IPS-18a (cell line): ENCODE measurements around the gene RHOBTB1.
"Not testable (repeated sequence)": the region's sequence is repeated elsewhere in the genome, so short reads cannot be mapped to it uniquely, and the experiment has no call there.

ENCODE experiments used
- H3K27ac ChIP-seq: one replicate; pipeline ENCODE4 v1.5.1; 2013; ENCODE audit warnings: low read length
- H3K27me3 ChIP-seq: one replicate; pipeline ENCODE4 v1.6.1; 2013; ENCODE audit warnings: mild to moderate bottlenecking, low read length; ENCODE audit not compliant: control insufficient read depth, insufficient read depth
- H3K36me3 ChIP-seq: one replicate; pipeline ENCODE4 v1.6.1; 2013; ENCODE audit warnings: low read depth, low read length; ENCODE audit not compliant: control insufficient read depth
- H3K4me1 ChIP-seq: one replicate; pipeline ENCODE4 v1.6.1; 2013; ENCODE audit warnings: low read depth, low read length; ENCODE audit not compliant: control insufficient read depth
- H3K4me3 ChIP-seq: one replicate; pipeline ENCODE4 v1.5.1; 2013; ENCODE audit warnings: low read length
- H3K9ac ChIP-seq: one replicate; pipeline ENCODE4 v1.6.1; 2013; ENCODE audit warnings: mild to moderate bottlenecking, low read length, moderate library complexity
- H3K9me3 ChIP-seq: one replicate; pipeline ENCODE4 v1.6.1; 2013; ENCODE audit warnings: low read depth, low read length; ENCODE audit not compliant: control insufficient read depth

RHOBTB1 gene

DNA sequence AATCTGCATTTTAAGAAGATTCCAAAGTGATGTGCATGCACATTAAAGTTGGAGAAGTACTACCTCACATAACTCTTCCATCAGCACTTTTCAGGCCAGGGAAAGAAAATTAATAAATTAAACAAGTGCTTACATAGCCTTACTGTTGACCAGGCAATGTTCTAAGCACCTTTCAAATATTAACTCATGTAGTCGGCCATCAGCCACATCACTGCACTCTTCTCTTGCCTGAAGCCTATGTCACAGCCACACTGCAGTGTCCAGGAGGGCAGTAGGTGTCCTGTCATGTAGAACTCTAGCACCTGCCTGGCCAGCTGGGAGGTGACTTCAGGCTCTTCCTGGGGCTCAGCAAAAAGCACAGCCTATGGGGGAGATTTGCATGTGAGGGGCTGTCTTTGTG, 94.2 kb downstream of the RHOBTB1 start:
- H3K4me1 ChIP-seq, result no peaks in the 10 kb centered on the region
- H3K27me3 ChIP-seq, result no peaks in the 10 kb centered on the region
- H3K9ac ChIP-seq, result no peak overlapping the region
- H3K36me3 ChIP-seq, result no peaks in the 10 kb centered on the region
- no peak overlapping the region for H3K4me3 ChIP-seq
- no peak overlapping the region for H3K27ac ChIP-seq
- no peaks in the 10 kb centered on the region for H3K9me3 ChIP-seq

DNA sequence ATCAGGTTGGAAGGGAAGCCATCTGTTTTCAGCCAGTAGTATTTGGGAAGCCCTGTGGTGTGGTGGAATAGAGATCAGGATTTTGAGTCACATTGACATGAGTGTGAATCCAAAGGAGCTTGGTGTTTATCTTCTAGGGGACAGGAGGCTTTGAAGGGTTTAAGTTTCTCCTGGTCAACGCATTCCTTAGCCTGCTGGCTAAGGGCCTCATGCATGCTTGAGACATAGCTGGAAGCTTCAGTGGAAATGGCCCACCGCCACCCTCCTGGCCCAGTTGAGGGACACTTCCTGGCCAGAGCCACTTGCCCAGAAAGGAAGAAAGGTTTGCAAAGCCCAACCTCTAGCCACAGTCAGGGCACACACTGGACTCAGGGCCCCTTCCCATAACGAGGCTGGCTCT, 94.8 kb downstream of the RHOBTB1 start:
- no peaks in the 10 kb centered on the region for H3K27me3 ChIP-seq
- no peaks in the 10 kb centered on the region for H3K36me3 ChIP-seq
- H3K9ac ChIP-seq, result no peak overlapping the region
- H3K27ac ChIP-seq, result no peak overlapping the region
- no peaks in the 10 kb centered on the region for H3K9me3 ChIP-seq
- no peaks in the 10 kb centered on the region for H3K4me1 ChIP-seq
- H3K4me3 ChIP-seq, result no peak overlapping the region

DNA sequence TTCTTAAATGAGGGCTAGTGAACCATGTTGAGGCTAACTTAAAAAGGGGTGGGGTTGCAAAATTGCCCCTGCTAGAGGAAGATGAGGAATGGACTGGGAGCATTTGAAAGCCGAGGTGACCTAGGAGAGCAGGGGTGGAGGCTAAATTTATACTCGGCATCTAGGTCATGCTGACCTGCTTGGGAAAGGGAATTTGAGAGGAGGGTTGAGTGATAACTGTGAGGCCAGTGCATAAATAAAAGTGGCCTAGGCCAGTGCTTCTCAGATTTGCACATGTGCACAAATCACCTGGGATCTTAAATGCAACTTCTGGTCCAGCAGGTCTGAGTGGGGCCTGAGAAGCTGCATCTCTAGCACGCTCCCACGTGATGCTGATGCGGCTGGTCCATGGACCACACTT, 95.3 kb downstream of the RHOBTB1 start:
- H3K36me3 ChIP-seq, result no peaks in the 10 kb centered on the region
- no peaks in the 10 kb centered on the region for H3K27me3 ChIP-seq
- no peak overlapping the region for H3K27ac ChIP-seq
- no peaks in the 10 kb centered on the region for H3K4me1 ChIP-seq
- no peak overlapping the region for H3K9ac ChIP-seq
- H3K4me3 ChIP-seq, result no peak overlapping the region
- no peaks in the 10 kb centered on the region for H3K9me3 ChIP-seq

DNA sequence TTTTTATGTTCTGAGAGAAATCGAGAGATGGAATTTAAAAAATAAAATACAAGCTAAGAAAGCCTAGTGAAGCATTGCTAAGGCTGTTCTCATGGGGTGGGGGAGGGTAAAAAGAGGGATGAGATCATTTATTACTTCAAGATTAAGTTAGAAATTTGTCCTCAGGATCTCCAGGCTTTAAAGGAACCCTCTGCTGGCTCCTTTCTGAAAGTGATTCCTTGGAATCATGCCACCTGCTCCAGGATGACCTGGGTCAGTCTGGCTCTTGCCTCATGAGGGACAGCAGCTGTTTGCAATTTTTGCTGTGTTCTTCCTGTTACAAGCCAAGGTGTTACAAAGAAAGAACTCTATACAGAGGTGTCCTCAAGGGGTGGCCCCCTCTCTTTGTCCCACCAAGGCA, 95.9 kb downstream of the RHOBTB1 start:
- Histone ChIP-seq H3K4me1 (no peaks in the 10 kb centered on the region), H3K36me3 (no peaks in the 10 kb centered on the region), H3K9ac (no peak overlapping the region), H3K9me3 (no peaks in the 10 kb centered on the region), H3K27ac (no peak overlapping the region), H3K27me3 (no peaks in the 10 kb centered on the region), H3K4me3 (no peak overlapping the region)

DNA sequence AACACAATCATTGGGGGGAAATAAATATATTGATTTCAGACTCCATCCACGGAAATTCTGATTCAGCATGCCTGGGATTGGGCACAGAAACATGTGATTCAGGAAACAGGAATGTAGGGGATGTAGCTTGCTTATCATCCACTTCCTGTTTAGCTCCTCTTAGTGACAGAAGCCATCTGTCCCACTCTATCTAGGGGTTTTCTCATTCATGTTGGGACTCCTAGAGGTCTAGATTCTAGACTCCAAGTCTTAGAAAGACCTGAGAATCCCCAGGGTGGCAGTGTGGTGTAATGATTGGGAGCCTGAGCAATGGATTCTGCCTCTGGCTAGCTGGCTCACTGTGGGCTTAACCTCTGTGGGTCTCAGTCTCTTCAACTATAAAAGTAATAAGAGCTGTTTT, 97.8 kb downstream of the RHOBTB1 start:
- no peaks in the 10 kb centered on the region for H3K4me1 ChIP-seq
- no peak overlapping the region for H3K9ac ChIP-seq
- H3K9me3 ChIP-seq, result no peaks in the 10 kb centered on the region
- H3K36me3 ChIP-seq, result no peaks in the 10 kb centered on the region
- H3K4me3 ChIP-seq, result no peak overlapping the region
- no peak overlapping the region for H3K27ac ChIP-seq
- H3K27me3 ChIP-seq, result no peaks in the 10 kb centered on the region

DNA sequence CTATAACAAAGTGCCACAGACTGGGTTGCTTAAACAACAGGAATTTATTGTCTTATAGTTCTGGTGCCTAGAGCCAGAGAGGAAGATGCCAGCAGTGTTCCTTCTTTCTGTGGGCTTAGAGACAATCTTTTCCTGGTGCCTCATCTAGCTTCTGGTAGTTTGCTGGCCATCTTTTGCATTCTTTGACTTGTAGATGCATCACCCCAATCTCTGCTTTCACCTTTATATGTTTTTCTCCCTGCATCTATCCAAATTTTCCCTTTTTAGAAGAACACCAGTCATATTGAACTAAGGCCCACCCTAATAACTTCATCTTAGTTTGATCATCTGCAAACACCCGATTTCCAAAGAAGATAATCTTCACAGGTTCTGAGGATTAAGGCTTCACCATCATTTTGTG, 98.9 kb downstream of the RHOBTB1 start:
- no peak overlapping the region for H3K9ac ChIP-seq
- no peaks in the 10 kb centered on the region for H3K4me1 ChIP-seq
- no peak overlapping the region for H3K4me3 ChIP-seq

GRCh38 chr10:60842694-60843093, 101.3 kb downstream of the RHOBTB1 start:
- Histone ChIP-seq H3K9me3 (no peaks in the 10 kb centered on the region), H3K4me3 (no peak overlapping the region), H3K27ac (no peak overlapping the region), H3K4me1 (no peaks in the 10 kb centered on the region), H3K36me3 (no peaks in the 10 kb centered on the region), H3K9ac (no peak overlapping the region), H3K27me3 (no peaks in the 10 kb centered on the region)

More for the DNA sequence above, 98.9 kb downstream of the RHOBTB1 start:
- H3K27me3 ChIP-seq, result no peaks in the 10 kb centered on the region
- H3K9me3 ChIP-seq, result no peaks in the 10 kb centered on the region
- H3K36me3 ChIP-seq, result no peaks in the 10 kb centered on the region
- H3K27ac ChIP-seq, result no peak overlapping the region

GRCh38 chr10:60841227-60841626, 102.8 kb downstream of the RHOBTB1 start:
- not testable (repeated sequence) for H3K36me3 ChIP-seq, H3K9me3 ChIP-seq, H3K4me1 ChIP-seq, H3K9ac ChIP-seq, H3K27me3 ChIP-seq, H3K27ac ChIP-seq, H3K4me3 ChIP-seq

GRCh38 chr10:60835049-60835448, 108.9 kb downstream of the RHOBTB1 start:
- H3K27ac ChIP-seq, result no peak overlapping the region
- no peaks in the 10 kb centered on the region for H3K9me3 ChIP-seq
- no peak overlapping the region for H3K9ac ChIP-seq
- H3K27me3 ChIP-seq, result no peaks in the 10 kb centered on the region
- no peaks in the 10 kb centered on the region for H3K36me3 ChIP-seq
- H3K4me1 ChIP-seq, result no peaks in the 10 kb centered on the region
- H3K4me3 ChIP-seq, result no peak overlapping the region

DNA sequence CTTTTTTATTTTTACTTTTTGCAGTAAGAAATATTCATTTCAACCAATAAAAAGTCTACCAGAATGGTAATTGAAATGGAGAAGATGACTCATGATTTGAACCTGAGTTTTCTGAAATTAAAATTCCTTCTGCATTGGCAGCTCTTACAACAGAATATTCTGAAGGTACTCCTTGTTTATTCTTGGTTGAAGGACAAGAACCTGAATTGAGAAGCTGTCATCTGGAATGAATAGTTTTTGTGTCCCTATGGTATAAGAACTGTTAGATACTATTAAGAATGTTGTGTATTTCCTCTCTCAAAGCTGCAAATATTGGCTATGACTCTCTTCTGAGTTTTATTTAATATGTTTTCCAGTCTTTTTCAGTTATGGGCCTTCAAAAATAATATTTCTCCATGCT, 109.6 kb downstream of the RHOBTB1 start:
- H3K9ac ChIP-seq, result no peak overlapping the region
- no peaks in the 10 kb centered on the region for H3K4me1 ChIP-seq
- no peaks in the 10 kb centered on the region for H3K27me3 ChIP-seq
- no peak overlapping the region for H3K27ac ChIP-seq
- no peak overlapping the region for H3K4me3 ChIP-seq
- no peaks in the 10 kb centered on the region for H3K36me3 ChIP-seq
- H3K9me3 ChIP-seq, result no peaks in the 10 kb centered on the region

DNA sequence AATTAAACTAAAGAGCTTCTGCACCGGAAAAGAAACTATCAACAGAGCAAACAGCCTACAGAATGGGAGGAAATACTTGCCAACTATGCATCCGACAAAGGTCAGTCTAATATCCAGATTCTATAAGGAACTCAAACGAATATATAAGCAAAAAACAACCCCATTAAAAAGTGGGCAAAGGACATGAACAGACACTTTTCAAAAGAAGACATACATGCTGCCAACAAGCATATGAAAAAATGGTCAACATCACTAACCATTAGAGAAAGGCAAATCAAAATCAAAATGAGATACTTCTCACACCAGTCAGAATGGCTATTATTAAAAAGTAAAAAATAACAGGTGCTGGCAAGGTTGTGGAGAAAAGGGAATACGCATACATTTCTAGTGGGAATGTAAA, 111.8 kb downstream of the RHOBTB1 start:
- H3K9me3 ChIP-seq, H3K36me3 ChIP-seq, H3K4me3 ChIP-seq, H3K27me3 ChIP-seq, H3K9ac ChIP-seq, H3K27ac ChIP-seq, H3K4me1 ChIP-seq: not testable (repeated sequence)

GRCh38 chr10:60828489-60828852, 115.5 kb downstream of the RHOBTB1 start:
- Histone ChIP-seq H3K9me3 (no peaks in the 10 kb centered on the region), H3K4me1 (no peaks in the 10 kb centered on the region), H3K9ac (no peak overlapping the region), H3K36me3 (no peaks in the 10 kb centered on the region), H3K27me3 (no peaks in the 10 kb centered on the region), H3K27ac (no peak overlapping the region), H3K4me3 (no peak overlapping the region)
